ENCODE results near the gene RALGDS.
"Not testable (repeated sequence)": the region's sequence is repeated elsewhere in the genome, so short reads cannot be mapped to it uniquely, and the experiment has no call there.

- not testable (repeated sequence) for TF ChIP-seq CTCF (IDR thresholded peaks at IDR 0.05); POLR2AphosphoS5 (IDR thresholded peaks at IDR 0.05; ENCODE audit: low read depth, low read length); REST (IDR thresholded peaks at IDR 0.05; ENCODE audit: insufficient read depth in 1 of 2, low read depth in 2 of 2, low read length in 1 of 2)
These were observed 48.6 kb upstream of the RALGDS start for GRCh38 chr9:133169687-133170086.
